ENCODE data around the gene RCE1. TPM values are rescaled to one million over a fixed set of nuclear protein-coding genes. Genes with fewer than 3 reads are reported as not detected.
A peak's percentile ranks its signal among the peaks of the same experiment; 100 is the strongest.

RCE1 gene
- total RNA-seq, 1 experiment from 2014 or later: 25.6 TPM

DNA sequence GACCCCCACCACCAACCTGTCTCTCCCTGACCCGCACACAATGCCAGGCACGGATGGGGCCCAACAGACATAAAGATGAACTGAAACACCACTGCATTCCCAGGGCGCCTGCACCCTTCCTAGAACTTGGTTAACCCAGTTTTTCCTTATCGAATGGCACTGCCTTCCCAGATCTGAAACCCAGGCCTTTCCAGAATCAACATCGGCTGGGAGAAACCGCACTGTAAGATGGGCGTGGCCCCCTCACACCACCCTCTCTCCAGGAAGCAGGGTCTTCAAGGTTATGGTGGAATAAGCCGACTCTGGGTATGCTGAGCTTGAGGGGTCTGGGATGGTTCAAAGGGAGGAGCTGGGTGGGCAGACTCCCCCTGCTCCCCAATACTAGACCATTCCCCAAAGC lies 36.8 kb downstream of the RCE1 start:
- DNase-seq (ENCODE audit: low read depth): no peak
- in situ Hi-C loops (cut with HindIII; ENCODE audit: low pct_unique_long_range_greater_than_20kb, low sequenced_read_pairs): no loop called here

DNA sequence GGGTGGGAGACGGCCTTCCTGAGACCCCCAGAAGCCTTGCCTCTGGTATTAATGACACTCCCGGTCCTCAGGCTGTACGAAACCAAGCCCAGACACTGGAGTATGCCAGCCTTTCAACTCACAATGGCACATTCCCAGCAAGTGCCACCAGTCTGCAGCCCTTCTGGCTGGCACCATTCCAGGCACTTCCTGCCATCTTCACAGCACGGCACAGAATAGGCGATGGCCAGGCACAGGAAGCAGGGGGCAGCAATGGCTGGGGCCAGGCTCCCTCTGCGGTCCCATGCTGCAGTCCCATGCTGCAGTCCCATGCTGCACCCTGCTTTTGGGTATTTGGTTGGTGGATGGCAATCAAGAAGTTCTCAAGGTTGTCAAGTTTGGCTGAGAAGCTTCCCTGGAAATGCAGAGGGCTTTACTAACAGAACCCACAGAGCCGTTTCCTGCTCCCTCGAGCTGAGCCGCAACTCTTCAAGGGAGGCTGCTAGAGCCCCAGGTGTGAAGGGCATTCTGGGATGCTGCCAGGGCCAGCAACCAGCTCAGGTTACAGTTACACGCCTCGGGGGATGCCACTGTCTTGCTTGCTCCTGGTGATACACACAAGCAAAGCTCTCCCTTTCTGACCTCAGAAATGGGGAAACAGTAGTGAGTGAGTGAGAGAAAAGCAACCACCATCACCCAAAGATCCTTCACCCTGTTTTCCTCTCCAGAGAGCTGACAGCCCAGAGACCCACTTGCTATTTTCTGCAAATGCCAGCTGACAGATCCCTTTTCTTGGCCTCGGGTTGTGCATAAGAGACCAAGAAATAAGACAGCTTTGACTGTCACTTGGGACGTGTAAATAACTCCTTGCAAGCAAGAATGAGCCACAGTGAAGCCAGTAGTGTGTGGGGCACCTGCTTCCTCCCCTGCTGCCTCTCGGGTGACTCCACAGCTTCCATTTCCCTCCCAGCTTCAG lies 37.5 kb downstream of the RCE1 start:
- in situ Hi-C loops (cut with HindIII; ENCODE audit: low pct_unique_long_range_greater_than_20kb, low sequenced_read_pairs): no loop called here
- DNase-seq (ENCODE audit: low read depth): no peak

DNA sequence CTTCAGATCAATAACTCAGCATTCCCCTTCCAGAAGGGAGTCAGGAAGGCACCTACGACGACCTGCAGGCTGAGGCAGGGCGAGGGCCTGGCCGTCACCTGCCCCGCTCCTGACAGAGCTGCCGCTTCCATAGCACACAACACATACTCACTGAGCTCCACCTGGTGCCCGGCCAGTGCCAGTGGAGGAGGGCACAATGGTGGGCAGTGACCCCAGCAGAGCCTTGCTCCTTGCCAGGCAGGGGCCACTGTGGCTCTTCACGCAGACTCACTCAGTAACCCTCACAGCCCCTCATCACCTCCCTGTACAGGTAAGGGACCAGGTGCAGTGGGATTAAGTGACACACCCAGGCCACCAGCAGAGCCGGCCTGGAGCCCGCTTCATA lies 38.2 kb downstream of the RCE1 start:
- in situ Hi-C loops (cut with HindIII; ENCODE audit: low pct_unique_long_range_greater_than_20kb, low sequenced_read_pairs): no loop called here

DNA sequence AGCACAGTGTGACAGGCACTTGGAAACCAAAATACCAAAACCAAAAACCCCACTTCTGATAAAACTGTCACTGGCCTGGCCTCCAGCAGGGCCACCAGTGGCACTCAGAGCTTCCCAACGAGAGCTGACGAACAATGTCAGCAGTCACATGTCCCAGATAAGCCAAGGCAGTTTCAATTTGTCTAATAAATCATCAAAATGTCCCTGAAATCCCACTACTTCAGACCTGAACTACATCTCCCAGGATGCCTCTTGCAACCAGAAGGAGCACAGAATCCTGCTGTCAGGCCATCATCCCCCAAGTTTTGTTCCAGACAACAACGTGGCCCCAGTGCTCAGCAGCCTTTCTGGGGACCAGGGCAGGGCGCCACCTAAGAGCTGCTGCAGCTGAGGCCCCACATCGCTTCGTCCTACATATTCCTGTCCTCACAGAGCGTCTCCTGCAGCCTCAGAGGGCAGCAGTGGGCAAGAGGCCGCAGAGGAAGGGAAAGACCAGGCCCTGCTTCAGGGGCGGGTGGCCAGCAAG lies 38.7 kb downstream of the RCE1 start:
- in situ Hi-C loops (cut with HindIII; ENCODE audit: low pct_unique_long_range_greater_than_20kb, low sequenced_read_pairs): no loop called here
- no peak for DNase-seq (ENCODE audit: low read depth)

More for the DNA sequence above, 38.2 kb downstream of the RCE1 start:
- DNase-seq (ENCODE audit: low read depth): no peak

- DNase-seq (ENCODE audit: low read depth): no peak
- in situ Hi-C loops (cut with HindIII; ENCODE audit: low pct_unique_long_range_greater_than_20kb, low sequenced_read_pairs): no loop called here
Measured at GRCh38 chr11:66882561-66883015, 39.3 kb downstream of the RCE1 start.

GRCh38 chr11:66883016-66883965 lies 40.0 kb downstream of the RCE1 start:
- DNase-seq (ENCODE audit: low read depth): peak; percentile 88
- in situ Hi-C loops (cut with HindIII; ENCODE audit: low pct_unique_long_range_greater_than_20kb, low sequenced_read_pairs): no loop called here

DNA sequence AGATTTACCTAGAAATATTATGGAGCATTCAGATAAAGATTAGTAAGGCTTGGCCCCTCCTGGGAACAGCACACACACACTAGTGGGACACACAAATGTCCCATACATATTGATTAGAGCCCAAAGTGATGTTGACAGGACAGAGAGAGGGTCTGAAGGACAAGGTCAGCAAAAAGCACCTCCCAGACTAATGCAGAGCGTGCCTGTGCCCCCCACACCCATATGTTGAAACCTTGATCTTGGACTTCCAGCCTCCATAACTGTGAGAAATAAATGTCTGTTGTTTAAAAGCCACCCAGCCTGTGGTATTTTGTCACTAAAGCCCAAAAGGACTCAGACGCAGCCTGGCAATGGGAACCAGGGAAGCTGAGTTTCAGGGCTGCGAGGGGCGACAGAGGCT lies 41.2 kb downstream of the RCE1 start:
- DNase-seq (ENCODE audit: low read depth): no peak
- in situ Hi-C loops (cut with HindIII; ENCODE audit: low pct_unique_long_range_greater_than_20kb, low sequenced_read_pairs): no loop called here

GRCh38 chr11:66885469-66885868 lies 42.2 kb downstream of the RCE1 start:
- no peak for DNase-seq (ENCODE audit: low read depth)
- in situ Hi-C loops (cut with HindIII; ENCODE audit: low pct_unique_long_range_greater_than_20kb, low sequenced_read_pairs): no loop called here

- no peak for DNase-seq (ENCODE audit: low read depth)
- in situ Hi-C loops (cut with HindIII; ENCODE audit: low pct_unique_long_range_greater_than_20kb, low sequenced_read_pairs): no loop called here
Measured at GRCh38 chr11:66885950-66886440, 42.8 kb downstream of the RCE1 start.

DNA sequence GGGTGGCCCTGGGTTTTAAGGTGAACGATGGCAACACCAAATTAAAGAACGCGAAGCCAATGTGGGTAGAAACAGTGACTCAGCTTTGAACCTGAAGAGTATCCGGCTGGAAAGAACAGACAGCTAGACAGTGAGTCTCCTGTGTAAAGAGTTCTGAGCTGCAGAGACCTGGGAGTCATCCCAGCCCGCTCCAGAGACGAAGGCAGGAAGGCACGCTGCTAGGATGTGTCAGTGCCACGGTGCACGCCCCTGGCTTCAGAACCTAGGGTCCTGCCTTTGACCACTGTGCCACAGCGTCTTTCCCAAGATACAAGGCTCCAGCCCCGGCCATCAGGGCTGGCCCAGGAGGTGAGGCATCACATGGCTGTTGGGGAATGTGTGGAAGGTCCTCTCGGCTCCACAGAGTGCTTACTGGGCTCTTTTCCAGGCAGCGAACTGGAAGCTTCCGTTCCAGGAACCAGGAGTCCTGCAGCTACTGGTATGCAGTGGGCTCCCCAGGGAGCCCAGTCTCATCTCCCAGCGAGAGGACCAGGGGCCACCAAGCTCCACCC lies 43.5 kb downstream of the RCE1 start:
- in situ Hi-C loops (cut with HindIII; ENCODE audit: low pct_unique_long_range_greater_than_20kb, low sequenced_read_pairs): no loop called here
- DNase-seq (ENCODE audit: low read depth): peak; percentile 66

DNA sequence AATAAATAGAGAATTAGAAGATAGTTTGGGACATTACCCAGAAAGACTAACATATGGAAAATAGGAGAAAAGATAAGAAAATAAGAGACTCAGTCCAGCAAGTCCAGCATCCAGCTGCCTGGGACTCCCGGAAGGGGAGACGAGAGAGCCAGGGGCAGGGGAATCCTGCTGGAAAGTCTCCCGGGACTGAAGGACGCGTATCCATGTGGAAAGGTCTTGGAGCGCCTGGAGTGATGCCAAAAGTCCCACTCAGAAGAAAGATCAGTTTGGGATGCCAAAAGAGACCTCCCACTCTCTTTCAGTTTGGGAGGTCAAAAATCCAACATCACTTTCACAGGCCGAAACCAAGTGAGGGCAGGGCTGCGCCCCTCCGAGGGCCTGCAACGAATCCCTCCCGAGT lies 44.3 kb downstream of the RCE1 start:
- DNase-seq (ENCODE audit: low read depth): no peak
- in situ Hi-C loops (cut with HindIII; ENCODE audit: low pct_unique_long_range_greater_than_20kb, low sequenced_read_pairs): no loop called here

- in situ Hi-C loops (cut with HindIII; ENCODE audit: low pct_unique_long_range_greater_than_20kb, low sequenced_read_pairs): no loop called here
Measured at GRCh38 chr11:66888282-66888681, 45.0 kb downstream of the RCE1 start.

DNA sequence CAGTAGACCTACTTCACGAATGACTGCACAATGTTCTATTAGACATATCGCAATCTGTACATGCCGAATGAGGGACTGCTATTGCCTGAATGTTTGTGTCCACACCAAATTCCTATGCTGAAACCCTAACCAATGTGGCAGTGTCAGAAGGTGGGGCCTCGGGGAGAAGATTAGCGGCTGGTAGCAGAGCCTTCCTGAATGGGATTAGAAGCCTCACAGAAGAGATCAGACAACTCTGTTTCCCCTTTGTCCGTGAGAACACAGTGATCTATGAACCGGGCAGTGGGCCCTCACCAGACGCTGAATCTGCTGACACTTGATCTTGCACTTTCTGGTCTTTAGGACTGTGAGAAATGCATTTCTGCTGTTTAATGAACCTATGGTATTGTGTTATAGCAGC lies 46.7 kb downstream of the RCE1 start:
- in situ Hi-C loops (cut with HindIII; ENCODE audit: low pct_unique_long_range_greater_than_20kb, low sequenced_read_pairs): no loop called here

More at GRCh38 chr11:66888282-66888681, 45.0 kb downstream of the RCE1 start:
- no peak for DNase-seq (ENCODE audit: low read depth)

GRCh38 chr11:66891851-66892660 lies 48.8 kb downstream of the RCE1 start:
- DNase-seq (ENCODE audit: low read depth): peak; percentile 89
- in situ Hi-C loops (cut with HindIII; ENCODE audit: low pct_unique_long_range_greater_than_20kb, low sequenced_read_pairs): no loop called here

More for the DNA sequence above, 46.7 kb downstream of the RCE1 start:
- peak; percentile 45 for DNase-seq (ENCODE audit: low read depth)

GRCh38 chr11:66892911-66893310 lies 49.7 kb downstream of the RCE1 start:
- DNase-seq (ENCODE audit: low read depth): no peak
- in situ Hi-C loops (cut with HindIII; ENCODE audit: low pct_unique_long_range_greater_than_20kb, low sequenced_read_pairs): no loop called here

DNA sequence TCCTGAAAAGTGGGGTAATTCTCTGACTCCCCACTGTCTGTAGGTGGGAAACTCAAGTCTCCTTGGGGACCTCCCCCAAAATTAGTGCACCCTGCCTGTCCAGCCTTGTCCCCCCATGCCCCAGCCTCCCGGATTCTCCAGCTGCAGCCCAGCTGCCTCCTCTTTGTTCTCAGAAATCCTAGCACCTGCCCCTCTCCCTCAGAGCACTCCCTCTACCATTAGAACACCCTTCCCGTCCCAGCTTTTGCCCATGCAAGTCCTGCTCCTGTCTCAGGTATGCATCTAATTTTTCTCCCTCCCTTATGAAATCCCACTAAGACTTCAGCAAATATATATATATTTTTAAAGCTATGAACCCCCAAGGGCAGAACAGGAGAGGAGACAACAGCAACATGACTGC lies 50.9 kb downstream of the RCE1 start:
- in situ Hi-C loops (cut with HindIII; ENCODE audit: low pct_unique_long_range_greater_than_20kb, low sequenced_read_pairs): no loop called here
- no peak for DNase-seq (ENCODE audit: low read depth)
